Chondrocyte (in vitro differentiated cells): ENCODE measurements around the gene KLF7. TPM values are rescaled to one million over a fixed set of nuclear protein-coding genes. Genes with fewer than 3 reads are reported as not detected.

Experiments used
- DNase-seq: peaks from one replicate; pipeline ENCODE4 v3.0.0; 2021; ENCODE audit warnings: mixed read lengths, low spot score
- H3K27ac Mint-ChIP-seq: one replicate; pipeline ENCODE4 v1.8.0; 2021; ENCODE audit warnings: mild to moderate bottlenecking, moderate library complexity, mixed read lengths; ENCODE audit not compliant: unreplicated experiment
- H3K27me3 Mint-ChIP-seq: 2 replicates; pipeline ENCODE4 v1.8.0; 2021; ENCODE audit warnings: low read depth, mixed read lengths
- H3K36me3 Mint-ChIP-seq: 2 replicates; pipeline ENCODE4 v1.8.0; 2021; ENCODE audit warnings: low read depth, mixed read lengths
- H3K4me1 Mint-ChIP-seq: 2 replicates; pipeline ENCODE4 v1.8.0; 2021; ENCODE audit warnings: low read depth, mild to moderate bottlenecking, mixed read lengths
- H3K4me3 Mint-ChIP-seq: one replicate; pipeline ENCODE4 v1.8.0; 2021; ENCODE audit warnings: mild to moderate bottlenecking, moderate library complexity, mixed read lengths; ENCODE audit not compliant: unreplicated experiment
- H3K9me3 Mint-ChIP-seq: 2 replicates; pipeline ENCODE4 v1.8.0; 2021; ENCODE audit warnings: low read depth, mixed read lengths
- total RNA-seq: library from RNA; stranded (reverse); gene quantifications from 3 replicates; pipeline ENCODE4 v1.2.1, GENCODE V29; 2021
- TF ChIP-seq, protein P1 (sequence below): fragments of 200-600 bp; sonication (generic); IDR thresholded peaks from 2 replicates; pipeline ENCODE4 v1.5.0; 2021; ENCODE audit warnings: antibody characterized with exemption, mild to moderate bottlenecking, moderate library complexity

KLF7 gene
- total RNA-seq, 1 donor from 2014 or later: 38.5 TPM

DNA sequence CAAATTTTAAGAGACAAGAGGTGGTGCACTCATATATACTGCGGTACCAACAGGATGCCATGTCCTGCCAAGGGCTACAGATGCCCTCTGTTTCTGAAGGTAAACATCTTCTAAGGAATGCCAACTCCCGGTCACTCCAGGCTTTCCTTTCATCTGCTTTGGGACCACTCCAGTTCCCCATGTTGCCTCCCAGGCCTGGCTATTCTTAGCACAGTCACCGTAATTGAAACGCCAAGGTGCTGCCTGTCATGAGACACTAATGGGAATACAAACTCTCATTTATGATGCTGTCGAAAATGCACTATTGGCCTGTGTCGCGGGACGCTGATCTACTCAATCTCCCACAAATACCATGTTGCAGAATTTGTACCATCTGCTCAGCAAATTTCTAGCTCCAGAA is 79.6 kb downstream of the KLF7 start:
- Mint-ChIP-seq H3K4me1 (peaks cover 57% of the 10 kb centered on the region), H3K36me3 (peaks cover 38% of the 10 kb centered on the region), H3K27ac (no peak overlapping the region), H3K9me3 (no peaks in the 10 kb centered on the region), H3K4me3 (no peak overlapping the region), H3K27me3 (no peaks in the 10 kb centered on the region)
- TF ChIP-seq, protein P1, sequence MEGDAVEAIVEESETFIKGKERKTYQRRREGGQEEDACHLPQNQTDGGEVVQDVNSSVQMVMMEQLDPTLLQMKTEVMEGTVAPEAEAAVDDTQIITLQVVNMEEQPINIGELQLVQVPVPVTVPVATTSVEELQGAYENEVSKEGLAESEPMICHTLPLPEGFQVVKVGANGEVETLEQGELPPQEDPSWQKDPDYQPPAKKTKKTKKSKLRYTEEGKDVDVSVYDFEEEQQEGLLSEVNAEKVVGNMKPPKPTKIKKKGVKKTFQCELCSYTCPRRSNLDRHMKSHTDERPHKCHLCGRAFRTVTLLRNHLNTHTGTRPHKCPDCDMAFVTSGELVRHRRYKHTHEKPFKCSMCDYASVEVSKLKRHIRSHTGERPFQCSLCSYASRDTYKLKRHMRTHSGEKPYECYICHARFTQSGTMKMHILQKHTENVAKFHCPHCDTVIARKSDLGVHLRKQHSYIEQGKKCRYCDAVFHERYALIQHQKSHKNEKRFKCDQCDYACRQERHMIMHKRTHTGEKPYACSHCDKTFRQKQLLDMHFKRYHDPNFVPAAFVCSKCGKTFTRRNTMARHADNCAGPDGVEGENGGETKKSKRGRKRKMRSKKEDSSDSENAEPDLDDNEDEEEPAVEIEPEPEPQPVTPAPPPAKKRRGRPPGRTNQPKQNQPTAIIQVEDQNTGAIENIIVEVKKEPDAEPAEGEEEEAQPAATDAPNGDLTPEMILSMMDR: no peak
- no peak for DNase-seq

DNA sequence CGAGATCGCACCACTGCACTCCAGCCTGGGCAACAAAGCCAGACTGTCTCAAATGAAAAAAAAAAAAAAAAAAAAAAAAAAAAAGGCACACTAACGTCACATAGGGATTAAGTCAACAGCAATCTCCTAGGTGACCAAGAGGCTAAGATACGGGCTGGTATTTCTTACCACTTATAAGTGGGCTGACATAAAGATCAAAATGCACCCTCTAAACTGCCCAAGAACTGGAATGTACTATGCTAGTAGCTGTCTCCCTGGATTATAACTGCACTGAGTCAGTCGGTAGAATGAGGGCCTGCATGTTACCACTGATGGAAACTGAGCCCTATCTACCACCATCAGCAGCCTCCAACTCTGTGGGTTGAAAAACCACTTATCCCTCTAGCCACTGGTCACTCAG is 80.6 kb downstream of the KLF7 start:
- Mint-ChIP-seq H3K4me1 (peaks cover 46% of the 10 kb centered on the region), H3K4me3 (no peak overlapping the region), H3K27me3 (no peaks in the 10 kb centered on the region), H3K9me3 (no peaks in the 10 kb centered on the region), H3K36me3 (peaks cover 46% of the 10 kb centered on the region), H3K27ac (peak overlapping the region; percentile 43)
- TF ChIP-seq, protein P1: no peak
- no peak for DNase-seq

DNA sequence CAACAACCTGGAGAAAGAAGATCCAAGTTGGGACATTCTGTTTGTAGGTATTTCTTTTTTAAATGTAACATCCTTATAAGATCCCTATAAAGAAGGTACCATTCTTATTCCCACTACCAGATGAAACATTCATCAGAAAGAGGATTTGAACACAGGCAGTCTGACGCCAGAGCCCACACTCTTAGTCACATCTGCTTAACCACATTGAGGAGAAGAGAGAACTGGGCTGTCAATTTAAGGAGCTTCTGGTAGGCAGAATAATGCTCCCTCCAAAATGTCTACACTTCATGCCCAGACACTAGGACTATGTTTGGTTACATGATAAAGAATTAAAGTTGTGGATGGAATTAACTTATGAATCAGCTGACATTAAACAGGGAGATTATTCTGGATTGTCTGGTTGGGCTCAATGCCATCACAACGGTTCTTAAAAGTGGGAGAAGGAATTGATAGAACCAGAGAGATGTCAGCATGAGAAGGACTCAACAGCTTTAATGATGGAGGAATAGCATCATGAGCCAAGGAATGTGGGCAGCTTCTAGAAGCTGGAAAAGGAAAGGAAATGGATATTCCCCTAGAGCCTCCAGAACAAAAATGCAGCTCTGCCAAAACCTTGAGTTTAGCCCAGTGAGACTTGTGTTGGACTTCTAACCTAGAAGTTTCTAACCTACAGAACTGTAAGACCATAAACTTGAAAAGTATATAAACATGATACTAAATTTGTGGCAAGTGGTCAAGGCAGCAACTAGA is 82.2 kb downstream of the KLF7 start:
- Mint-ChIP-seq H3K27ac (no peak overlapping the region), H3K4me3 (no peak overlapping the region), H3K4me1 (peaks cover 31% of the 10 kb centered on the region), H3K9me3 (no peaks in the 10 kb centered on the region), H3K27me3 (no peaks in the 10 kb centered on the region), H3K36me3 (peaks cover 53% of the 10 kb centered on the region)
- TF ChIP-seq, protein P1: no peak
- no peak for DNase-seq

DNA sequence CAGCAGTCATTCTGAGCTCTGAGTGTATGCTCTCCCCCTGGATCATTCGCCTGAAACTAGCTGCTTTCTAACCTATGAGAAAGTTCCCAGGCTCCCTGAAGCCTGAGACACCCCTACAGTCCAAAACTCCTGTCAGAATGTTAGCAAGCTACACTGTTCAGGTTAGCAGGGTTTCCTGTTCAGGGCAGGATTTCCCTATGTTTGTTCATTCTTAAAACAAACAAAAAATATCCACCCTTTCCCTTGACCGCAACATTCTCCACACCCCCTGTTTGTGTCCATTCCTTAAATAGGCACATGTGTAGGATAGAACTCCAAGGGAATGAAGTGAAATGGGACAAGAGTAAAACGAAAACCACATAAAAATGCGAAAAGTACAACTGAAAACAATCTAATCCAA is 83.1 kb downstream of the KLF7 start:
- Mint-ChIP-seq H3K36me3 (peaks cover 49% of the 10 kb centered on the region), H3K4me3 (no peak overlapping the region), H3K4me1 (peaks cover 26% of the 10 kb centered on the region), H3K27me3 (no peaks in the 10 kb centered on the region), H3K27ac (peak overlapping the region; percentile 3), H3K9me3 (no peaks in the 10 kb centered on the region)
- no peak for DNase-seq
- TF ChIP-seq, protein P1: no peak

DNA sequence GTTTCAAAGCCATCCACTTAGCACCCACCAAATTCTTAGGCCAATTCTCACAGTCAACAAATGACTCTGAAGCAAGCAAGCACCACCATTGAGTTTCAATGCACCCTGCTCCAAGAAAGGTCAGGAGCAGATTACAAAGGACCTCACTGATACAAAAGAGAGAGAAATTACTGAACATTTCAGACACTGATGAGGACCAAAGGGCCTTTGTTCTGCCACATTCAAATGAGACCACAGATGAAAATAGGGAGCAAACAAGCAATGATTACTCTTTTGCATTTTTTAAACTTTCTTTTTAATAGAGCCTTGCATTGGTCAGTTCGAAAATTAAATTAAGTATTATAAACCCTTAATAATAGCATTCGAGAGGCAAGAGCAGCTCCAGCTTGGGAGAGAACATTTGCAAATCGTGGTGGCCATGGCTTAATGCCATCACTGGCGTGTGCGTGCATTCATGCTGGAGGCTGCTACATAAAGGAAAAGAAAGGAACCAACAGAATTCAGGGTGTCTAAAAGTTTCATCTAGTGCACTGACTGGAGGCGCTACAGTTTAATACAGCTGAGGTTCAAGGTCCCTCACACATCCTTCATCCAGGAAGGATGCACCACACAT is 87.5 kb downstream of the KLF7 start:
- no peaks in the 10 kb centered on the region for H3K27me3 Mint-ChIP-seq
- no peak overlapping the region for H3K4me3 Mint-ChIP-seq
- peaks cover 44% of the 10 kb centered on the region for H3K36me3 Mint-ChIP-seq
- no peaks in the 10 kb centered on the region for H3K9me3 Mint-ChIP-seq
- no peak overlapping the region for H3K27ac Mint-ChIP-seq
- peaks cover 32% of the 10 kb centered on the region for H3K4me1 Mint-ChIP-seq
- no peak for DNase-seq
- TF ChIP-seq, protein P1: no peak
